Colonic mucosa (tissue), 4 donors: ENCODE results near the gene TLE7. TPM values are rescaled to one million over a fixed set of nuclear protein-coding genes. Genes with fewer than 3 reads are reported as not detected.

Experiments used
- DNase-seq: peaks from one replicate; pipeline ENCODE4 v3.0.0-alpha.2; 2020
- H3K27ac ChIP-seq: fragments of 200-600 bp; one replicate; pipeline ENCODE4 v1.8.0; 2021
- H3K27me3 ChIP-seq: fragments of 200-600 bp; one replicate; pipeline ENCODE4 v1.8.0; 2021
- H3K36me3 ChIP-seq: fragments of 200-600 bp; one replicate; pipeline ENCODE4 v1.8.0; 2021
- H3K4me1 ChIP-seq: fragments of 200-600 bp; one replicate; pipeline ENCODE4 v1.8.0; 2021; ENCODE audit warnings: mild to moderate bottlenecking
- H3K4me3 ChIP-seq: fragments of 200-600 bp; one replicate; pipeline ENCODE4 v1.8.0; 2021
- H3K9ac ChIP-seq, 2 donors: one replicate each; pipeline ENCODE4 v1.7.0; 2013; ENCODE audit warnings: control low read depth in 2 of 2, low read depth in 2 of 2, low read length in 2 of 2
- H3K9me3 ChIP-seq: fragments of 200-600 bp; one replicate; pipeline ENCODE4 v1.8.0; 2021
- intact Hi-C: fragments of 100-400 bp; cut with DNase I; formaldehyde crosslinking; loops from one replicate; pipeline ENCODE4 v1.14.1; 2022
- total RNA-seq, 2 donors: library from RNA; stranded (reverse); fragmentation: NEBNext Ultra II Directional in 1 of 2; extraction: Animal tissue kit (Norgen Biotek cat#: 25700) in 1 of 2; gene quantifications; one replicate each; pipeline ENCODE4 v1.2.1, GENCODE V29; 2021
- TF ChIP-seq, protein P1 (sequence below): fragments of 200-600 bp; IDR thresholded peaks from one replicate; pipeline ENCODE4 v1.8.0; 2022; ENCODE audit warnings: antibody characterized with exemption, mild to moderate bottlenecking
- donor health status: healthy.
- donor health status: DM: no; HTN: no; CAD: no.
- donor health status: DM: no; HTN: no; CAD: no.

The TLE7 gene
- total RNA-seq, 2 donors from 2014 or later = not detected

DNA sequence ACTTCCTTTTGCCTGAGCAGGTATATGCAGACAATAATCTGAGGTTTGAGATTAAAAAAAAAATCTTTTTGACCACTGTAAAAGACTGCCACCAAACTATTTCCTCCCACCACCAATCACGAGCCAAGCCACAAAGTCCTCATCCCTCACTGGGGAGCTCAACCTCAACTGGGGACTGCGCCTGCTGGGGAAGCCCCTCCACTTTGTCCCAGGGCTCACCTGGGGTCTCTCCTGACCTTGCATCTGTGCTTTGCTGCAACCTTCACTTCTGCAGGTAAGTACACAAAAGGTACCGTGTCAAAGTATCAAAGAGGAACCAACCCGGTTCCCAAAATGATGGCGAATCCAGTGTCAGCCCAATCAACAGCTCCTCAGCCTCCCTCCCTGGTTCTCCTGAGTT lies 35.5 kb downstream of the TLE7 start:
- TF ChIP-seq, protein P1, sequence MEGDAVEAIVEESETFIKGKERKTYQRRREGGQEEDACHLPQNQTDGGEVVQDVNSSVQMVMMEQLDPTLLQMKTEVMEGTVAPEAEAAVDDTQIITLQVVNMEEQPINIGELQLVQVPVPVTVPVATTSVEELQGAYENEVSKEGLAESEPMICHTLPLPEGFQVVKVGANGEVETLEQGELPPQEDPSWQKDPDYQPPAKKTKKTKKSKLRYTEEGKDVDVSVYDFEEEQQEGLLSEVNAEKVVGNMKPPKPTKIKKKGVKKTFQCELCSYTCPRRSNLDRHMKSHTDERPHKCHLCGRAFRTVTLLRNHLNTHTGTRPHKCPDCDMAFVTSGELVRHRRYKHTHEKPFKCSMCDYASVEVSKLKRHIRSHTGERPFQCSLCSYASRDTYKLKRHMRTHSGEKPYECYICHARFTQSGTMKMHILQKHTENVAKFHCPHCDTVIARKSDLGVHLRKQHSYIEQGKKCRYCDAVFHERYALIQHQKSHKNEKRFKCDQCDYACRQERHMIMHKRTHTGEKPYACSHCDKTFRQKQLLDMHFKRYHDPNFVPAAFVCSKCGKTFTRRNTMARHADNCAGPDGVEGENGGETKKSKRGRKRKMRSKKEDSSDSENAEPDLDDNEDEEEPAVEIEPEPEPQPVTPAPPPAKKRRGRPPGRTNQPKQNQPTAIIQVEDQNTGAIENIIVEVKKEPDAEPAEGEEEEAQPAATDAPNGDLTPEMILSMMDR = no peak
- Histone ChIP-seq H3K9me3 (no peaks in the 10 kb centered on the region), H3K36me3 (no peaks in the 10 kb centered on the region), H3K4me3 (no peak overlapping the region), H3K27ac (no peak overlapping the region), H3K9ac (no peak overlapping the region), H3K27me3 (no peaks in the 10 kb centered on the region), H3K4me1 (no peaks in the 10 kb centered on the region)
- intact Hi-C loops = no loop called here
- DNase-seq = no peak

DNA sequence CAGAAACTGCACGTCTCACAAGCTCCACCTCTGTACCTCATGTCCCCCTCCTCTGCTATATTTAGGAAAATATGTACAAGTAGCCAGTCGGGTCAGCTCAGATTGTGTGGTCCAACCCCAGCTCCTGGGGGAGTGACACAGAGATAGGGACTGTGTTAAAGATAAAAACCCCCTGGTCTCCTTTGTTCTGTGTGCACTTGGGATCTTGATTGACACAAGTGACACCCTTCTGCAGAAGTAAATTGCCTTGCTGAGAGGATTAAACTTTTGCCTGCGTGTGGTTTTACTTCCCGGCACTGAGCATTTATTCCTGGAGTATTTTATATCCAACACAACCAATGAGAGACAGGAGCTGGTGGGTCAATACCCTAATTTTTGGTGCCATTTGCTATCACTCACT lies 37.5 kb downstream of the TLE7 start:
- no peak overlapping the region for H3K9ac ChIP-seq
- TF ChIP-seq, protein P1 = no peak
- H3K4me3 ChIP-seq = no peak overlapping the region
- intact Hi-C loops = no loop called here
- no peaks in the 10 kb centered on the region for H3K9me3 ChIP-seq
- H3K36me3 ChIP-seq = no peaks in the 10 kb centered on the region
- H3K27me3 ChIP-seq = no peaks in the 10 kb centered on the region
- DNase-seq = no peak
- no peaks in the 10 kb centered on the region for H3K4me1 ChIP-seq
- no peak overlapping the region for H3K27ac ChIP-seq

DNA sequence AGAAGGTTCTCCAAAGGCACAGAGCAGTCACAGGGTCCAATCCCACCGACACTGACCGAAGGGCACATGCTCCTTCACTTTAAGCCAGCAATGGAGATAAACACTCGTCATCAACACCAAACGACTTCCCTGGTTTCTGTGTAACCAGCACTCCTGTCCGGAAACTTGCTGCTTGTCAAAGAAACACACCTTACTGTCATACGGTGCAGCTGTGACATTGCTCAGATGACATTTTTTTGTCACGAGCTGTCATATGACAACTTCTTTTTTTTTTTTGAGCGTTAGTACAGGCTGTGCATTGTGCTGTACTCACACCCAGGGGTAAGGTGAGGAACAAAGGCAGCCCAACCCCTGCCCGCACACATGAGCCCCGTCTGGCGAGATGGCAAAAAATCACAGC lies 39.2 kb downstream of the TLE7 start:
- no peaks in the 10 kb centered on the region for H3K4me1 ChIP-seq
- H3K4me3 ChIP-seq = no peak overlapping the region
- H3K9ac ChIP-seq = no peak overlapping the region
- H3K27ac ChIP-seq = no peak overlapping the region
- DNase-seq = no peak
- H3K9me3 ChIP-seq = no peaks in the 10 kb centered on the region
- TF ChIP-seq, protein P1 = no peak
- H3K36me3 ChIP-seq = no peaks in the 10 kb centered on the region
- intact Hi-C loops = no loop called here
- H3K27me3 ChIP-seq = no peaks in the 10 kb centered on the region

DNA sequence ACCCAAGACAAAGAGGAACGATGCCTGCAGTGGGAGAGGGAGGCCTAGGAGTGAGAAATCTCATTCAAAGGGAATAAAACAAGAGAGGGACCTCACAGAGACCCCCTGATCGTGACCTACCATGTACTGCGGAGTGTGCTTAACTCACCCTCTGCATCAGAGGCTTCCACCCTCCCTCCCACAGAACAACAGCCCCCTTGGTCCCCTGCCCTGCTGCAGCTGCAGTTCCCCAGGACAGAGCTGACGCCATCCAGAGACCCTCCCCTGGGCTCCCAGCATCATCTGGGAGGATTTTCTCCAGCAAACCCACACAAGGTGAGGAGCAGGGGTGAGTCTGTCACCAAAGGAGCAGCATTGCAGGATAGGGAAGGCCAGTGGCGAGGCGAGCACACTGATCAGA lies 39.8 kb downstream of the TLE7 start:
- Histone ChIP-seq H3K9ac (no peak overlapping the region), H3K27ac (no peak overlapping the region), H3K36me3 (no peaks in the 10 kb centered on the region), H3K27me3 (no peaks in the 10 kb centered on the region), H3K4me3 (no peak overlapping the region), H3K9me3 (no peaks in the 10 kb centered on the region), H3K4me1 (no peaks in the 10 kb centered on the region)
- TF ChIP-seq, protein P1 = no peak
- no peak for DNase-seq
- intact Hi-C loops = no loop called here

DNA sequence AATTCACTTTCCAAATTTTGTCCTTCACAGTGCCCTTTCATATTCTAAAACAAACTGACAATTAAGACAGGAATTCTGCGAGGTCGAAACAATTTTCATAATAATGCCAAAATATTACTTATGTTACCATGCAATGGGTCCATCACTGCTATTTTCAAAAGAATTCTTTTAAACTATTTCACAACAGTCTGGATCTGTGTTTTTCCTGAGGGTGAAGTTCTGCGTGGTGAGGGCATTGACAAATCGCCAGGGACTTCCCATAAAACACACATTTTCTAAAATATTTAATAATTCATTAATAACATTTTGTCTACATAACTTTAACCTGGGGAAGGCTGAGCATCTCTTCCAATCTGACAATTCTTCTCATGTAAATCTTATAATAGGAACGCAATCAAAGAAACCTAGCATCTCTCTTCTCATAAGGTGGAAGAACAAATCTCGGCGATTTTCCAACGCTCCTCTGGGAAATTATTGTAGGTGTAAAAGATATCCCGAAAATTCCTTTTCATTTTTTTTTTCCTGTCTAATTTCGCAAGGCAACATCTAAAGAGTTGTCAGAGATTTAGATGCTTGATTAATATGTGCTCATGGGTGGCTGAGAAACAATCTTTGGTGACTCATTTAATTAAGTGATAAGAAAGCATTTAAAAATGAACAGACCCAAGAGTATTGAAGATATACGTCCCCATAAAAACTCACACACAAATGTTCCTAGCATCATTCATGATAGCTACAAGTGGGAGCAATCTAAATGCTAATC lies 41.9 kb downstream of the TLE7 start:
- no peaks in the 10 kb centered on the region for H3K4me1 ChIP-seq
- H3K27me3 ChIP-seq = no peaks in the 10 kb centered on the region
- H3K9me3 ChIP-seq = no peaks in the 10 kb centered on the region
- TF ChIP-seq, protein P1 = no peak
- no peak overlapping the region for H3K4me3 ChIP-seq
- H3K36me3 ChIP-seq = no peaks in the 10 kb centered on the region
- no peak for DNase-seq
- H3K9ac ChIP-seq = no peak overlapping the region
- no peak overlapping the region for H3K27ac ChIP-seq
- intact Hi-C loops = no loop called here
